AG04449 (cell line): ENCODE measurements around the gene GRM7.

Experiments
- CTCF ChIA-PET: fragments of 350-600 bp; formaldehyde crosslinking; extraction: SDS; loops from one replicate; lab custom pipeline; 2021; ENCODE audit warnings: antibody characterized with exemption; lab: Yijun Ruan, JAX
- POLR2A ChIA-PET: fragments of 400-600, 350-600 bp; formaldehyde crosslinking; extraction: SDS; loops from one replicate; lab custom pipeline; 2020; ENCODE audit warnings: antibody characterized with exemption, inconsistent platforms; lab: Yijun Ruan, JAX
- DNase-seq: peaks from one replicate; pipeline ENCODE4 v3.0.0-alpha.2; 2010; ENCODE audit warnings: low read depth, low spot score
- H3K4me3 ChIP-seq: 2 replicates; pipeline ENCODE4 v1.5.1; 2011; ENCODE audit warnings: low read depth, mild to moderate bottlenecking, control low read depth, low read length
- CTCF ChIP-seq: IDR thresholded peaks from one replicate; pipeline ENCODE4 v1.5.1; 2011; ENCODE audit warnings: mild to moderate bottlenecking, moderate library complexity, low read length, control low read depth, inconsistent platforms; ENCODE audit not compliant: insufficient read depth; ENCODE audit errors: missing control alignments

The GRM7 gene

DNA sequence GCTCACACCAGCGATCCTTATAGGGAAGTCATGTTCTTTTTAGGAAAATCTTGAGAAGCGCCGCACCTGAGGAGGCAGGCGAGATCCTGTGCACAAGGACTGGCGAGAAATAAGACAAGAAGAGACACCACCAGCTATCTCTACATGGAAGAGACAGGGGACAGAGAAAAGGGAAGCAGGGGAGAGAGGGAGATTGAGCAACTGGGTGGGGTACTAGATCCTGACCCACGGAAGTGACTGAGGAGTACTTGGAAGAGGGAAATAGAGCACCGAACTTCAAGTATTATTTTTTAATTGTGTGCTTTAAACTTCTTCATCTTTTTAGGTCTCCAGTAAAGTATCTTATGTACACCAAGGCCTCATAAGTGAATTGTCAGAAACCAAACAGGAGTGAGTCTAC lies 898.7 kb downstream of the GRM7 start:
- CTCF ChIA-PET = no interaction called here
- TF ChIP-seq CTCF = no peak
- H3K4me3 ChIP-seq = no peak overlapping the region
- POLR2A ChIA-PET = no interaction called here
- DNase-seq = no peak

DNA sequence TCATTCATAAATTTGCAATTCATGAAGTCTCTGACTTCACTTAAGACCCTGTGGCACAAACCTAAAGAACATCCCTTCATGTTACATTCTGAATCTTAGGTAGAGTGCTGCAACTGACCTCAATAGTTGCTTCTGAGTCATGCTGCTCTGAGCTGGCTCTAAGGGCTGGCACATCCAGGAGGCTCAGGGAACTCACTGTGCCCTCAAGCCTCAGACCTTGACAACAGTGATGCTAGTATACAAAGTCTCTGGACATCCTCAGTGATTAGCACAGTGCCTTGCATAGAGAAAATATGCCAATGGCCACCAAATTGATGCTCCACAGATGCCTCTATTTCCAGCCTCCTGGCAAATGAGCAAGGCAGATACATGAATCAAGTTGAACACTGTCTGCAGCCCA lies 899.8 kb downstream of the GRM7 start:
- TF ChIP-seq CTCF = no peak
- DNase-seq = no peak
- POLR2A ChIA-PET = no interaction called here
- H3K4me3 ChIP-seq = no peak overlapping the region
- CTCF ChIA-PET = no interaction called here

GRCh38 chr3:7764115-7764514 lies 903.2 kb downstream of the GRM7 start:
- no peak for DNase-seq
- H3K4me3 ChIP-seq = no peak overlapping the region
- ChIA-PET CTCF (no interaction called here), POLR2A (no interaction called here)
- TF ChIP-seq CTCF = no peak

GRCh38 chr3:7766530-7766929 lies 905.6 kb downstream of the GRM7 start:
- ChIA-PET CTCF (no interaction called here), POLR2A (no interaction called here)
- TF ChIP-seq CTCF = no peak
- DNase-seq = no peak
- H3K4me3 ChIP-seq = no peak overlapping the region

- no peak overlapping the region for H3K4me3 ChIP-seq
- POLR2A ChIA-PET = no interaction called here
- TF ChIP-seq CTCF = no peak
- DNase-seq = no peak
- CTCF ChIA-PET = no interaction called here
Observed at GRCh38 chr3:7779331-7779730, 918.4 kb downstream of the GRM7 start.

DNA sequence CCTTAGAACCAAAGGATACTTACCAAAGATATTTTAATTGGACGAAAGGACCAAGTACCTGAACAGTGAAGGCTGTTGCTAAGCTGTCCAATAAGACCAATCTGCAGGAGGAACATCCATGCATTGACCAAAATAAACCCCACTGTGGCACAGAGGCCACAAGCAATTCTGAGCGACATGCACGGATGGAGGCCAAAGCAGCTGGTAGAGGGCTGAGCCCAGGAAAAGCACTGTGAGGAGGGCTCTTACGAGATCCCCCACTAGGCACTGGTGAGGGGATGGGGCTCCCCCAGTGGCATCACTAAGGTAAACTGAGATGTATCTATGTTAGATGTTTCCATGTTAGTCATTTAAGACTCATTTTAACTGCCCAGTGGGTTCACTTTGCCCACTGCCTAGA lies 920.5 kb downstream of the GRM7 start:
- ChIA-PET CTCF (no interaction called here), POLR2A (no interaction called here)
- no peak for TF ChIP-seq CTCF
- no peak for DNase-seq
- H3K4me3 ChIP-seq = no peak overlapping the region
